Measurements from ENCODE around the gene KSR1.

DNA sequence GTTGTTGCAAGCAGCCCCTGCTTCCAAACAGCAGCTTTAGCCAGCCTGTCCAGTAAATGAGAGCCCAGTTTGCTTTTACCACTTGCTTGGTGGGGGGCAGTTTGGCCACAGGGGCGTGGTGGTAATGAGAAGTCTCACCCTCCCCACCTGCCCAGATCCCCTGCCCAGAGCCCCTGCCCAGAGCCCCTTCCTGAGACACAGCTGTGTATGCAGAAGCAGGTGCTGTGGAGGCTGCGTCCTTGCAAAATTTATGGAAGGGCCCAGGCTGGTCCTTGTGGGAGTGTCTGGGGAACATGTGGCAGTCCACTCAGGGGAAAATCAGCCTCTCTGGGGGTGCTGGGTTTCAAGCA, 147.1 kb downstream of the KSR1 start:
- TF ChIP-seq, protein P1, sequence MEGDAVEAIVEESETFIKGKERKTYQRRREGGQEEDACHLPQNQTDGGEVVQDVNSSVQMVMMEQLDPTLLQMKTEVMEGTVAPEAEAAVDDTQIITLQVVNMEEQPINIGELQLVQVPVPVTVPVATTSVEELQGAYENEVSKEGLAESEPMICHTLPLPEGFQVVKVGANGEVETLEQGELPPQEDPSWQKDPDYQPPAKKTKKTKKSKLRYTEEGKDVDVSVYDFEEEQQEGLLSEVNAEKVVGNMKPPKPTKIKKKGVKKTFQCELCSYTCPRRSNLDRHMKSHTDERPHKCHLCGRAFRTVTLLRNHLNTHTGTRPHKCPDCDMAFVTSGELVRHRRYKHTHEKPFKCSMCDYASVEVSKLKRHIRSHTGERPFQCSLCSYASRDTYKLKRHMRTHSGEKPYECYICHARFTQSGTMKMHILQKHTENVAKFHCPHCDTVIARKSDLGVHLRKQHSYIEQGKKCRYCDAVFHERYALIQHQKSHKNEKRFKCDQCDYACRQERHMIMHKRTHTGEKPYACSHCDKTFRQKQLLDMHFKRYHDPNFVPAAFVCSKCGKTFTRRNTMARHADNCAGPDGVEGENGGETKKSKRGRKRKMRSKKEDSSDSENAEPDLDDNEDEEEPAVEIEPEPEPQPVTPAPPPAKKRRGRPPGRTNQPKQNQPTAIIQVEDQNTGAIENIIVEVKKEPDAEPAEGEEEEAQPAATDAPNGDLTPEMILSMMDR (conservative IDR thresholded peaks at IDR 0.05; ENCODE audit: low read depth in 2 of 2) = no peak; a peak in 1 of 4 replicates
- TF ChIP-seq EZH2 (IDR thresholded peaks at IDR 0.05; ENCODE audit: low read depth, unreplicated experiment) = no peak
- TF ChIP-seq, protein P2, sequence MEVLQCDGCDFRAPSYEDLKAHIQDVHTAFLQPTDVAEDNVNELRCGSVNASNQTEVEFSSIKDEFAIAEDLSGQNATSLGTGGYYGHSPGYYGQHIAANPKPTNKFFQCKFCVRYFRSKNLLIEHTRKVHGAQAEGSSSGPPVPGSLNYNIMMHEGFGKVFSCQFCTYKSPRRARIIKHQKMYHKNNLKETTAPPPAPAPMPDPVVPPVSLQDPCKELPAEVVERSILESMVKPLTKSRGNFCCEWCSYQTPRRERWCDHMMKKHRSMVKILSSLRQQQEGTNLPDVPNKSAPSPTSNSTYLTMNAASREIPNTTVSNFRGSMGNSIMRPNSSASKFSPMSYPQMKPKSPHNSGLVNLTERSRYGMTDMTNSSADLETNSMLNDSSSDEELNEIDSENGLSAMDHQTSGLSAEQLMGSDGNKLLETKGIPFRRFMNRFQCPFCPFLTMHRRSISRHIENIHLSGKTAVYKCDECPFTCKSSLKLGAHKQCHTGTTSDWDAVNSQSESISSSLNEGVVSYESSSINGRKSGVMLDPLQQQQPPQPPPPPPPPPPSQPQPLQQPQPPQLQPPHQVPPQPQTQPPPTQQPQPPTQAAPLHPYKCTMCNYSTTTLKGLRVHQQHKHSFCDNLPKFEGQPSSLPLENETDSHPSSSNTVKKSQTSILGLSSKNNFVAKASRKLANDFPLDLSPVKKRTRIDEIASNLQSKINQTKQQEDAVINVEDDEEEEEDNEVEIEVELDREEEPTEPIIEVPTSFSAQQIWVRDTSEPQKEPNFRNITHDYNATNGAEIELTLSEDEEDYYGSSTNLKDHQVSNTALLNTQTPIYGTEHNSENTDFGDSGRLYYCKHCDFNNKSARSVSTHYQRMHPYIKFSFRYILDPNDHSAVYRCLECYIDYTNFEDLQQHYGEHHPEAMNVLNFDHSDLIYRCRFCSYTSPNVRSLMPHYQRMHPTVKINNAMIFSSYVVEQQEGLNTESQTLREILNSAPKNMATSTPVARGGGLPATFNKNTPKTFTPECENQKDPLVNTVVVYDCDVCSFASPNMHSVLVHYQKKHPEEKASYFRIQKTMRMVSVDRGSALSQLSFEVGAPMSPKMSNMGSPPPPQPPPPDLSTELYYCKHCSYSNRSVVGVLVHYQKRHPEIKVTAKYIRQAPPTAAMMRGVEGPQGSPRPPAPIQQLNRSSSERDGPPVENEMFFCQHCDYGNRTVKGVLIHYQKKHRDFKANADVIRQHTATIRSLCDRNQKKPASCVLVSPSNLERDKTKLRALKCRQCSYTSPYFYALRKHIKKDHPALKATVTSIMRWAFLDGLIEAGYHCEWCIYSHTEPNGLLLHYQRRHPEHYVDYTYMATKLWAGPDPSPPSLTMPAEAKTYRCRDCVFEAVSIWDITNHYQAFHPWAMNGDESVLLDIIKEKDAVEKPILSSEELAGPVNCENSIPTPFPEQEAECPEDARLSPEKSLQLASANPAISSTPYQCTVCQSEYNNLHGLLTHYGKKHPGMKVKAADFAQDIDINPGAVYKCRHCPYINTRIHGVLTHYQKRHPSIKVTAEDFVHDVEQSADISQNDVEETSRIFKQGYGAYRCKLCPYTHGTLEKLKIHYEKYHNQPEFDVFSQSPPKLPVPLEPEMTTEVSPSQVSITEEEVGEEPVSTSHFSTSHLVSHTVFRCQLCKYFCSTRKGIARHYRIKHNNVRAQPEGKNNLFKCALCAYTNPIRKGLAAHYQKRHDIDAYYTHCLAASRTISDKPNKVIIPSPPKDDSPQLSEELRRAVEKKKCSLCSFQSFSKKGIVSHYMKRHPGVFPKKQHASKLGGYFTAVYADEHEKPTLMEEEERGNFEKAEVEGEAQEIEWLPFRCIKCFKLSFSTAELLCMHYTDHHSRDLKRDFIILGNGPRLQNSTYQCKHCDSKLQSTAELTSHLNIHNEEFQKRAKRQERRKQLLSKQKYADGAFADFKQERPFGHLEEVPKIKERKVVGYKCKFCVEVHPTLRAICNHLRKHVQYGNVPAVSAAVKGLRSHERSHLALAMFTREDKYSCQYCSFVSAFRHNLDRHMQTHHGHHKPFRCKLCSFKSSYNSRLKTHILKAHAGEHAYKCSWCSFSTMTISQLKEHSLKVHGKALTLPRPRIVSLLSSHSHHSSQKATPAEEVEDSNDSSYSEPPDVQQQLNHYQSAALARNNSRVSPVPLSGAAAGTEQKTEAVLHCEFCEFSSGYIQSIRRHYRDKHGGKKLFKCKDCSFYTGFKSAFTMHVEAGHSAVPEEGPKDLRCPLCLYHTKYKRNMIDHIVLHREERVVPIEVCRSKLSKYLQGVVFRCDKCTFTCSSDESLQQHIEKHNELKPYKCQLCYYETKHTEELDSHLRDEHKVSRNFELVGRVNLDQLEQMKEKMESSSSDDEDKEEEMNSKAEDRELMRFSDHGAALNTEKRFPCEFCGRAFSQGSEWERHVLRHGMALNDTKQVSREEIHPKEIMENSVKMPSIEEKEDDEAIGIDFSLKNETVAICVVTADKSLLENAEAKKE (CRISPR knock-in tag; IDR thresholded peaks at IDR 0.05) = no peak
- TF ChIP-seq POLR2AphosphoS5 (IDR thresholded peaks at IDR 0.05; ENCODE audit: low read depth) = no peak
- no peak for TF ChIP-seq ZNF331 (CRISPR knock-in tag; IDR thresholded peaks at IDR 0.05; ENCODE audit: low read depth)
- no peak for TF ChIP-seq CREB1 (CRISPR knock-in tag; IDR thresholded peaks at IDR 0.05; ENCODE audit: low read depth)
- TF ChIP-seq, protein P3, sequence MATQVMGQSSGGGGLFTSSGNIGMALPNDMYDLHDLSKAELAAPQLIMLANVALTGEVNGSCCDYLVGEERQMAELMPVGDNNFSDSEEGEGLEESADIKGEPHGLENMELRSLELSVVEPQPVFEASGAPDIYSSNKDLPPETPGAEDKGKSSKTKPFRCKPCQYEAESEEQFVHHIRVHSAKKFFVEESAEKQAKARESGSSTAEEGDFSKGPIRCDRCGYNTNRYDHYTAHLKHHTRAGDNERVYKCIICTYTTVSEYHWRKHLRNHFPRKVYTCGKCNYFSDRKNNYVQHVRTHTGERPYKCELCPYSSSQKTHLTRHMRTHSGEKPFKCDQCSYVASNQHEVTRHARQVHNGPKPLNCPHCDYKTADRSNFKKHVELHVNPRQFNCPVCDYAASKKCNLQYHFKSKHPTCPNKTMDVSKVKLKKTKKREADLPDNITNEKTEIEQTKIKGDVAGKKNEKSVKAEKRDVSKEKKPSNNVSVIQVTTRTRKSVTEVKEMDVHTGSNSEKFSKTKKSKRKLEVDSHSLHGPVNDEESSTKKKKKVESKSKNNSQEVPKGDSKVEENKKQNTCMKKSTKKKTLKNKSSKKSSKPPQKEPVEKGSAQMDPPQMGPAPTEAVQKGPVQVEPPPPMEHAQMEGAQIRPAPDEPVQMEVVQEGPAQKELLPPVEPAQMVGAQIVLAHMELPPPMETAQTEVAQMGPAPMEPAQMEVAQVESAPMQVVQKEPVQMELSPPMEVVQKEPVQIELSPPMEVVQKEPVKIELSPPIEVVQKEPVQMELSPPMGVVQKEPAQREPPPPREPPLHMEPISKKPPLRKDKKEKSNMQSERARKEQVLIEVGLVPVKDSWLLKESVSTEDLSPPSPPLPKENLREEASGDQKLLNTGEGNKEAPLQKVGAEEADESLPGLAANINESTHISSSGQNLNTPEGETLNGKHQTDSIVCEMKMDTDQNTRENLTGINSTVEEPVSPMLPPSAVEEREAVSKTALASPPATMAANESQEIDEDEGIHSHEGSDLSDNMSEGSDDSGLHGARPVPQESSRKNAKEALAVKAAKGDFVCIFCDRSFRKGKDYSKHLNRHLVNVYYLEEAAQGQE (IDR thresholded peaks at IDR 0.05; ENCODE audit: unreplicated experiment) = no peak
- no peak for TF ChIP-seq NANOG (IDR thresholded peaks at IDR 0.05; ENCODE audit: borderline replicate concordance)
- no peak for TF ChIP-seq EZH2phosphoT487 (IDR thresholded peaks at IDR 0.05; ENCODE audit: unreplicated experiment)
